Measurements from ENCODE around the gene C2orf92.

Gene C2orf92

DNA sequence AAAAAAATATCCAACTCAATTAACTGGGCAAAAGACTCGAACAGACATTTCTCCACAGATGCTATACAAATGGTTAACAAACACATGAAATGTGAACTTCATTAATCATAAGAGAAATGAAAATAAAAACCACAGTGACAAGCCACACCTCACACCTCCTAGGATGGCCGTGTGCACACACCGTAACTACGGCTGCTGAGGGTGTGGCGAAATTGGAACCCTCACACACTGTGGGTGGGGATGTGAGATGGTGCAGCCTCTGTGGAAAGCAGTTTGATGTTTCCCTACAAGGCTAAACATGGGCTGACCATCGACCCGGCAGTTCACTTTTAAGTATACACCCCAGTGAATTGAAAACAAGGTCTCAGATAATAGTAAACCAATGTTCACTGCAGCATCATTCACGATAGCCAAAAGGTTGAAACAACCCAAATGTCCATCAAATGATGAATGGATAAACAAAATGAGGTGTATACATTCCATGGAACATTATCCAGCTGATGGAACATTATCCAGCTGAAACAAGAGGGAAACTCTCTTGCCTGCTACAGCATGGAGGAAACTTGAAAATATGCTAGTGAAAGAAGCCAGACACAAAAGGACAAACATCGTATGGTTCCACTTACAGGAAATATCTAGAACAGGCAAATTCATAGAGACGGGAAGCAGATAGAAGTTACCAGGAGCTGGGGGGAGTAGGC is 76.1 kb downstream of the C2orf92 start:
- DNase-seq (ENCODE audit: low read depth in 2 of 2) = no peak

DNA sequence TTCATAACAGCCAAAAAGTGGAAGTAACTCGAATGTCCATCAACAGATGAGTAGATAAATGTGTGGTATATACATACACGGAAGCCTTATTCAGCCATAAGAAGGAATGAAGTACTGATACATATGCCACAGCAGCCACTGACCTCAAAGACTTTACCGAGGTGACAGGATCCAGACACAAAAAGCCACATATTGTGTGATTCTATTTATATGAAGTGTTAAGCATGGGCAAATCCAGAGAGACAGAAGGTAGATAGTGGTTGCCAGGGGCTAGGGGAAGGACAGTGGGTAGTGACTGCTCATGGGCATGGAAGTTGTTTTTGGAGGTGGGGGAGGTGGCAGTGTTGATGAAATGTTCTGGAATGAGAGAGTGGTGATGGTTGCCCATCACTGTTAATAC is 77.8 kb downstream of the C2orf92 start:
- DNase-seq (ENCODE audit: low read depth in 2 of 2) = no peak

DNA sequence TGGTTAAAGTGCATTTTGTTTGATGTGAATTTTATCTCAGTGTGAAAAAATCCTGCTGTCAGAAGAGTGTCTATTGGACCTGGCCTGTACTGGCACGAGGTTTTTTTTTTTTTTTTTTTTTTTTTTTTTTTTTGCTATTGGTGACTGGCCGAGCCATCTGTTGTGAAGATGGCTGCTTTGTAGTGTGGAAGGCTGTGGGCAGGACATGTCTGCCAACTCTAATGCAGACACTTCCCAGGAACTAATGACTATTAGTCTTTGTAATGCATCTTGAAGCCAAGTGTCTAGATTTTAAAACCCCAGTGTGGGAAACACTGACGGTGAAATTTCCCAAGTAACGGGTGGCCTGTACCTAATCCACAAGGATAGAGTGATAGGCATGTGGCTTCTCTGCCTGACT is 78.2 kb downstream of the C2orf92 start:
- DNase-seq (ENCODE audit: low read depth in 2 of 2) = no peak

DNA sequence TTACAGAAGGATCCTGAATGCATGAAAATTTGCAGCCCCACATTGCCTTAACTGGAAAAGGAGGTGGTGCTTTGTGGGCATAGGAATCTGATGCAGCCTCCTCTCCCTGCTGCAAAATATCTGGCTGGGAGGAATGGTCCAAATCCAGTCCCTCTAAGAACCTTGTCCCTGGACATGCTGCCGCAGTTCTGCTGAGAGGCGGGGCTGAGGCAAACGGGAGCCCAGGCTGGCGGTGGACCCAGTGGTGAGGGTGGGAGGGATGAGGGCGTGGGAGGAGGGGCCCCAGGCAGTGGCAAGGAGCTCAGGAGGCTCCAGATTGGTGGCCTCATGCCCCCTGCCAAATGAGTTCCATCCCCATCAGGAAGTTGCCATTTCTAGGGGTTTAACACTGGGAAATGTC is 80.1 kb downstream of the C2orf92 start:
- DNase-seq (ENCODE audit: low read depth in 2 of 2) = no peak

DNA sequence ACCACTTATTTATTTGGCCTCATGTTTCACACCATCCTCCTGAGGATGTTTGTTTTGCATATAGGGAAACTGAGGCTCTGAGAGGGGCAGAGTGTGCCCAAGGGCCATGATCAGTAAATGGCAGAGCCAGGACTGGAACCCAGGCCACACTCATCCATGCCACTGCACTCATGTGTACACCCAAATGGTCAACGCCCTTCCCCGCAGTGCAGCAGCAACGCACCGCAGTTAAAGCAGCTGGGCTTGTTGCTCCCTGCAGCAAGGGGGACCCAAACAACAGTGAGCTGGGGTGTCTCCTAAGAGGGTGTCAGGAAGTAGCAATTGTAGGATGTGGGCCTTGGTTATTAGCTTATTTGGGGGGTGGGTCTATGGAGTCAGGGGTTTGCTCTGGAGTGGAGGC is 80.5 kb downstream of the C2orf92 start:
- no peak for DNase-seq (ENCODE audit: low read depth in 2 of 2)

DNA sequence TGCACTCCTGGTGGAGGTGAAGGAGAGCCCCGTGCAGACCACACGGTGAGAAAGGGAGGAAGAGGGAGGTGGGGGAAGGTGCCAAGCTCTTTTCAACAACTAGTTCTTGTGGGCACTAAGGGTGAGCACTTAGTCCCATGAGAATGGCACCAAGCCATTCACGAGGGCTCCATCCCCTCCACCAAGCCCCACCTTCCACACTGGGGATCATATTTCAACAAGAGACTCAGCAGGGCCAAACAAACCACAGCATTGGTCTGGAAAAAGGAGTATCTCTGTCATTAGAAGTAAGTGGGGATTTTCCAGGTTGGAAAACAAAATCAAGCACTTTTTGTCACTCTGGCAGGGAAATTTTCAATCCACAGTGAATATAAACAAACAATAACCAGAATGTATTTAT is 82.2 kb downstream of the C2orf92 start:
- DNase-seq (ENCODE audit: low read depth in 2 of 2) = no peak

Data from stimulated activated CD4-positive, alpha-beta T cell treated with anti-CD3 and anti-CD28 coated beads, Interleukin-1b, Interleukin-23, amount 100 ng/mL, for 4 hours (primary cell).